Activated CD4-positive, CD25-positive, alpha-beta regulatory T cell treated with anti-CD3 and anti-CD28 coated beads, Interleukin-2, amount 50 U/mL, for 72 hours (primary cell): ENCODE results near the gene ALG1.
"Not testable (repeated sequence)": the region's sequence is repeated elsewhere in the genome, so short reads cannot be mapped to it uniquely, and the experiment has no call there.

Experiments used
- DNase-seq: peaks from one replicate; pipeline ENCODE4 v3.0.0; 2021

ALG1 gene, protein sequence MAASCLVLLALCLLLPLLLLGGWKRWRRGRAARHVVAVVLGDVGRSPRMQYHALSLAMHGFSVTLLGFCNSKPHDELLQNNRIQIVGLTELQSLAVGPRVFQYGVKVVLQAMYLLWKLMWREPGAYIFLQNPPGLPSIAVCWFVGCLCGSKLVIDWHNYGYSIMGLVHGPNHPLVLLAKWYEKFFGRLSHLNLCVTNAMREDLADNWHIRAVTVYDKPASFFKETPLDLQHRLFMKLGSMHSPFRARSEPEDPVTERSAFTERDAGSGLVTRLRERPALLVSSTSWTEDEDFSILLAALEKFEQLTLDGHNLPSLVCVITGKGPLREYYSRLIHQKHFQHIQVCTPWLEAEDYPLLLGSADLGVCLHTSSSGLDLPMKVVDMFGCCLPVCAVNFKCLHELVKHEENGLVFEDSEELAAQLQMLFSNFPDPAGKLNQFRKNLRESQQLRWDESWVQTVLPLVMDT

GRCh38 chr16:5071681-5072333 lies at the start of gene ALG1:
TSS of gene ALG1 (plus strand) at chr16:5071843. CDS start at chr16:5071850, 7 bp downstream.
- DNase-seq = peak; percentile 94

GRCh38 chr16:5022521-5022920 lies 49.1 kb upstream of the ALG1 start:
- DNase-seq = no peak

DNA sequence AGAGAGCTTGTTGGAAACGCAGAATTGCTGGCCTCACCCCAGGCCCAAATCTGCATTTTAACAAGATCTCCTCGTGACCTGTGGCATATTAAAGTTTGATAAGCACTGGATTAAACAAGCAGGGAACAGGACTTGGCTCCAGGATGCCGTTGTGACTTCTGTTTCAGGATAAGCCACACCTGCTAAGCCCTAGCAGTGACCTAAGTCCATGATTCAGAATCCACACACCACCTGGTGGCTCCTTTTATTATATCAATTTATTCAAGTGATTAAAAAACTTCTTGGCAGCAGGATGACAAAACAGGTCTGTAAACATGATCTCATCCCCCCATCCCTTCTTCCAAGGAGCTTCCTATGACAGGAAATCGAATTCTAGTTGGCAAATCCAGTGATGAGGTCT lies 47.0 kb upstream of the ALG1 start:
- DNase-seq = no peak

- no peak for DNase-seq
Measured at GRCh38 chr16:5025171-5025632, 46.4 kb upstream of the ALG1 start.

GRCh38 chr16:5026664-5027063 lies 45.0 kb upstream of the ALG1 start:
- DNase-seq = no peak

DNA sequence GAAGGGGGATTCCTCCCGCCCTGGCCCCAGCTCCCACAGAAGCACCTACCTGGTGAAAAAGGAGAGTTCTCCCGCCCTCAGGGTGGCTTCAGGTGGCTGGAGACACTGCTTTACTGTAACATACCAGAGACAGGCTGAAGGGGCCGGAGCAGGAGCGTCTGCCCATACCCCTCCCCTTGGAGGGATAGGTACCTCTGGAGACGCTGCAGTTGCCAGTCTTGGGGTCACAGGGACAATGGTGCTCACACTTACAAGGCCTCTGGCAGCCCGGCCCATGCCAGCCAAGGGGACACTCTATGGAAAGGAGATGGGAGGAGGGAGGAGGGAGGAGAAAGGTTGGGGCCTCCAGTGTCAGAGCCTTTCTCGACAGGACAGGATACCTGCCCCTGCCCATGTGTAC lies 44.6 kb upstream of the ALG1 start:
- DNase-seq = no peak

GRCh38 chr16:5027575-5028235 lies 43.9 kb upstream of the ALG1 start:
- DNase-seq = no peak

DNA sequence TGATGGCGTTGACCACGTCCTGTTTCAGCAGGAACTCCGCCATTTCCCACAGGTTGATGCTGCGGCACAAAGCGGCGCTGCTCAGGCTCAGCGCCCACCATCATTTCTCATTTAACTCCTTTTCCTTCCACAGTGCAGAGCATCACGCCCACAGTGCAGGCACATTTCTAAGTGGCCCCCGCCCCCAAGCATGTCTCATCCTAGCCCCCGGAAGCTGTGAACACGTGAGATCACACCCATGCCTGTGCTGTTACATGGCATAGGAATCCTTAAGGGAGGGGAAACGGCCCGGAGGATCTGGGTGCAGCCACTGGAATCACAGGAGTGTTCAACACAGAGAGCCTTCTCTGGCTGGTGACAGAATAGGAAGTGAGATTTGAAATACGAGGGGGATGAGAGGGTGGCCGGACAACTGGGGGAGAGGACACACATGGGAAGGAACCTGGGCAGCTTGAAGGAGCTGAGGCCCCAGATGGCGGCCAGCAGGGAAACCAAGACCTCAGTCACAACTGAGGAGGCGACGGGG lies 42.6 kb upstream of the ALG1 start:
- DNase-seq = no peak

GRCh38 chr16:5030251-5030870 lies 41.3 kb upstream of the ALG1 start:
- no peak for DNase-seq

GRCh38 chr16:5031601-5032000 lies 40.0 kb upstream of the ALG1 start:
- no peak for DNase-seq

DNA sequence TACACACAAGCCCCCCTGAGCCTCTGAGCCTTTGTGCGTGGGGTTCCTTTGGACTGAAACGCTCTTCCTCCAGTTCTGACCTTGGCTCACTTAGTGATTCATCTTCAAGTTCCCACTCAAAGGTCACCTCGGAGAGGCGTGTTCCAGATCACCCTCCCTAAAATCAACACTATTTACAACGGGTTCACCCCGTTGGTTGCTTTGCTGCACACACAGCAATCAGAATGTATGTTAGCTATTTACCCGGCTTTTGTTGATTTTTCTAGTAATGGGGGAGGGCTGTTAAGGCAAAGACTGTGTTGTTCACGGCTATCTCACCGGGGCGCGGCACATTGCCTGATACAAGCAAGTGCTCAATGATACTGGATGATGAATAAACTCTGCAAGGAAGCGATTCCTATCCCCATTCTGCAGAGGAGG lies 38.9 kb upstream of the ALG1 start:
- DNase-seq = no peak

GRCh38 chr16:5033256-5034166 lies 38.1 kb upstream of the ALG1 start, which contains the start of gene NAGPA:
TSS of gene NAGPA (minus strand) at chr16:5033935. CDS start at chr16:5033914, 21 bp downstream.
- DNase-seq = peak; percentile 84

DNA sequence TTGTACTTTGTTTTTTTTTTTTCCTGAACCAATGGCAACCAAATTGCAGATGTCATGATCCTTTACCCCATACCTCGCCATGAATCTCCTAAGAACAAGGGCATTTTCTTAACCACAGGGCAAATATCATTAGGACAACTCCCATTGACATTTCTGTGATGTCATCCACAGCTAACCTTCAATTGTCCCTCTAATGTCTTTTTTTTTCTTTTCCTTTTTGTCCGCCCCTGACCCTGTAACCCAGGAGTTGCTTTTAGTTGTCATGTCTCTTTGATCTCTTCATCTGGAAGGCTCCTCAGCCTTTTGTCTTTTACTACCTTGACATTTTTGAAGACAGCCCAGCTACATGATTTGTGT lies 37.5 kb upstream of the ALG1 start:
- no peak for DNase-seq

- DNase-seq = no peak
Measured at GRCh38 chr16:5035909-5036227, 35.8 kb upstream of the ALG1 start.

GRCh38 chr16:5036228-5037156 lies 35.2 kb upstream of the ALG1 start:
- DNase-seq = no peak

- DNase-seq = no peak
Measured at GRCh38 chr16:5040451-5040850, 31.2 kb upstream of the ALG1 start.

DNA sequence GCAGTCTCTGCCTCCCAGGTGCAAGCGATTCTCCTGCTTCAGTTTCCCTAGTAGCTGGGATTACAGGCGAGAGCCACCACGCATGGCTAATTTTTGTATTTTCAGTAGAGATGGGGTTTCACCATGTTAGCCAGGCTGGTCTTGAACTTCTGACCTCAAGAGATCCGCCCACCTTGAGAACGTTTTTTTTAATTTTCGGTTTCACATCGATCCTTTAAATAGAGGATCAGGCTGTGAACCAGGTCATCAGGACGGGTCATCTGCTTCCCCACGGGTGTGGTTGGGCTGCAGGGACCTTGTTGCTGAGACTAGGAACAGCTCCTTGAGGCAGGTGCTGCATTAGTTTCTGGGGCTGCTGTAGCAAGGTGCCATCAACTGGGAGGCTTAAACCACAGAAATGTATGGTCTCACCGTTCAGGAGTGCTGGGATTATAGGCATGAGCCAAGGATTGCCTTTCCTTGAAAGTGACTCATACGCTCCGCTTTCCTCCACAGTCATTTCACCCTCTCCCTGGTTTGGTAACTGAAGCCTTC lies 30.0 kb upstream of the ALG1 start:
- DNase-seq = no peak

- no peak for DNase-seq
Measured at GRCh38 chr16:5042574-5043171, 29.0 kb upstream of the ALG1 start.

DNA sequence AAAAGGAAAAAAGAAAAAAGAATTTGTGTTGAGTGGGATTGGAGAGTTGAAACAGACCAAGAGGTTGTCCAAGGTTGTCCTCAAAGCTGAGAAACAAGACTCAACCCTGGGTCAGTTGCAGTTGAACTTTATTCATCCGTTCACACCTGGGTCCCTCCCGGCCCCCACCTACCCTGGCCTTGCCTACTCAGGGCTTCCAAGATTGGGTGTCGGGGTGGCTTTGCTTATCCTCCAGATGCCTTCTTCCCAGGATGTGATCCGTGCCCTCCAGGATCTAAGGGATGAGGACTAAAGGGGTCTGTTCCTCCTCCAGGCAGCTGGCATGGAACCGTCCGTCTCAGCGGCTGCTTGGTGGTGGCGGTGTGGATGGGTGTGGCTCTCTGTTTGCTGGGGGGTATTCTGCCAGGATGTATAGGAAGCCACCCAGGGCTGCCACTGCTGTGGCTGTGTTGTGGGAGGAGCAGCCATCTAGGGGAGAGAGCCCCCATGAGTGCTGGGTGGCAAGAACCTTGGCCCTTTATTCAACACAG lies 27.6 kb upstream of the ALG1 start:
- no peak for DNase-seq

GRCh38 chr16:5044581-5044980 lies 27.1 kb upstream of the ALG1 start:
- DNase-seq = not testable (repeated sequence)
